ENCODE data around the gene VPS4A.

Gene VPS4A

GRCh38 chr16:69307856-69308255 lies 3.3 kb upstream of the VPS4A start:
- DNase-seq = no peak

GRCh38 chr16:69309316-69309715 lies 1.8 kb upstream of the VPS4A start:
- DNase-seq = no peak

GRCh38 chr16:69311533-69312387 lies 610 bp downstream of the VPS4A start:
- DNase-seq = no peak

GRCh38 chr16:69313469-69313868 lies 2.3 kb downstream of the VPS4A start:
- DNase-seq = no peak

GRCh38 chr16:69314534-69314933 lies 3.4 kb downstream of the VPS4A start:
- no peak for DNase-seq

- DNase-seq = no peak
Measured at GRCh38 chr16:69315486-69316311, 4.5 kb downstream of the VPS4A start.

GRCh38 chr16:69316595-69317034 lies 5.5 kb downstream of the VPS4A start:
- no peak for DNase-seq

- no peak for DNase-seq
Measured at GRCh38 chr16:69318177-69318910, 7.2 kb downstream of the VPS4A start.

GRCh38 chr16:69318911-69319289 lies 7.8 kb downstream of the VPS4A start:
- DNase-seq = no peak

- DNase-seq = no peak
Measured at GRCh38 chr16:69319381-69319780, 8.2 kb downstream of the VPS4A start.

GRCh38 chr16:69319826-69320739 lies 8.9 kb downstream of the VPS4A start:
- DNase-seq = no peak

GRCh38 chr16:69320740-69321073 lies 9.6 kb downstream of the VPS4A start:
- no peak for DNase-seq

- DNase-seq = no peak
Measured at GRCh38 chr16:69321080-69321479, 9.9 kb downstream of the VPS4A start.

GRCh38 chr16:69322343-69322742 lies 11.2 kb downstream of the VPS4A start:
- DNase-seq = no peak

- DNase-seq = no peak
Measured at GRCh38 chr16:69323415-69323814, 12.3 kb downstream of the VPS4A start.

- no peak for DNase-seq
Measured at GRCh38 chr16:69324013-69324531, 12.9 kb downstream of the VPS4A start.

- no peak for DNase-seq
Measured at GRCh38 chr16:69324585-69325253, 13.6 kb downstream of the VPS4A start.

- DNase-seq = no peak
Measured at GRCh38 chr16:69325784-69326171, 14.6 kb downstream of the VPS4A start.

- no peak for DNase-seq
Measured at GRCh38 chr16:69326172-69326873, 15.2 kb downstream of the VPS4A start.

- no peak for DNase-seq
Measured at GRCh38 chr16:69327585-69328310, 16.6 kb downstream of the VPS4A start.
